Left renal cortex interstitium (tissue), 4 donors: ENCODE data around the gene GAREM1. TPM values are rescaled to one million over a fixed set of nuclear protein-coding genes. Genes with fewer than 3 reads are reported as not detected.
"Not testable (repeated sequence)": the region's sequence is repeated elsewhere in the genome, so short reads cannot be mapped to it uniquely, and the experiment has no call there.

ENCODE experiments used
- DNase-seq, 4 donors: peaks; one replicate each; pipeline ENCODE4 v3.0.0-alpha.2; 2013; ENCODE audit warnings: low read depth in 4 of 4, low spot score in 2 of 4, missing footprints in 1 of 4
- polyA plus RNA-seq, 4 donors: library from polyadenylated mRNA; unstranded; fragments of 120-200 nt; gene quantifications; one replicate each; pipeline ENCODE4 v1.2.1, GENCODE V29; 2013; ENCODE audit not compliant: insufficient read length in 4 of 4

The GAREM1 gene
- polyA plus RNA-seq, 4 donors, result 25.7 to 34.2 (median 31.0) TPM

GRCh38 chr18:32298171-32298667 is 172.5 kb downstream of the GAREM1 start:
- no peak for DNase-seq

GRCh38 chr18:32297579-32298170 is 173.0 kb downstream of the GAREM1 start:
- DNase-seq, result no peak

- DNase-seq, result no peak
Observed at GRCh38 chr18:32296851-32297250, 173.8 kb downstream of the GAREM1 start.

- no peak for DNase-seq
Observed at GRCh38 chr18:32295604-32296003, 175.1 kb downstream of the GAREM1 start.

- no peak for DNase-seq
Observed at GRCh38 chr18:32293107-32293506, 177.6 kb downstream of the GAREM1 start.

GRCh38 chr18:32291623-32292022 is 179.1 kb downstream of the GAREM1 start:
- DNase-seq, result not testable (repeated sequence)

- no peak for DNase-seq
Observed at GRCh38 chr18:32290810-32291209, 179.9 kb downstream of the GAREM1 start.

GRCh38 chr18:32289483-32290075 is 181.1 kb downstream of the GAREM1 start:
- no peak for DNase-seq

- DNase-seq, result no peak
Observed at GRCh38 chr18:32287873-32288272, 182.8 kb downstream of the GAREM1 start.

GRCh38 chr18:32287249-32287648 is 183.4 kb downstream of the GAREM1 start:
- DNase-seq, result no peak

GRCh38 chr18:32286749-32287148 is 183.9 kb downstream of the GAREM1 start:
- DNase-seq, result no peak

GRCh38 chr18:32284284-32284683 is 186.4 kb downstream of the GAREM1 start:
- no peak for DNase-seq

GRCh38 chr18:32280911-32281310 is 189.8 kb downstream of the GAREM1 start:
- no peak for DNase-seq

GRCh38 chr18:32280188-32280783 is 190.4 kb downstream of the GAREM1 start:
- DNase-seq, result no peak

GRCh38 chr18:32278177-32278799 is 192.4 kb downstream of the GAREM1 start:
- DNase-seq, result no peak

- DNase-seq, result no peak
Observed at GRCh38 chr18:32277549-32277948, 193.1 kb downstream of the GAREM1 start.

GRCh38 chr18:32276906-32277305 is 193.8 kb downstream of the GAREM1 start:
- DNase-seq, result no peak

GRCh38 chr18:32276256-32276655 is 194.4 kb downstream of the GAREM1 start:
- DNase-seq, result no peak

- no peak for DNase-seq
Observed at GRCh38 chr18:32275221-32275620, 195.5 kb downstream of the GAREM1 start.

GRCh38 chr18:32274307-32274706 is 196.4 kb downstream of the GAREM1 start:
- DNase-seq, result no peak

GRCh38 chr18:32271672-32272208 is 198.9 kb downstream of the GAREM1 start:
- no peak for DNase-seq
